Prostate gland (tissue), 2 donors: Measurements from ENCODE around the gene SLC45A3. TPM values are rescaled to one million over a fixed set of nuclear protein-coding genes. Genes with fewer than 3 reads are reported as not detected.
A peak's percentile ranks its signal among the peaks of the same experiment; 100 is the strongest.

Source experiments
- DNase-seq: peaks from one replicate; pipeline ENCODE4 v3.0.0-alpha.2; 2019; ENCODE audit warnings: low spot score
- H3K27ac ChIP-seq, 2 donors: fragments of 200-600 bp; sonication (generic); 2 replicates each; pipeline ENCODE4 v1.5.1; 2017 to 2019
- H3K27me3 ChIP-seq: fragments of 200-600 bp; sonication (generic); replicated peaks from 2 replicates; pipeline ENCODE4 v1.5.1; 2019; ENCODE audit not compliant: insufficient read depth
- H3K36me3 ChIP-seq, 2 donors: fragments of 200-600 bp; sonication (generic); 1 replicate in 1 of 2; 2 replicates in 1 of 2; pipeline versions ENCODE4 v1.5.1 to v1.8.1; 2017 to 2019
- H3K4me1 ChIP-seq: fragments of 200-600 bp; sonication (generic); replicated peaks from 2 replicates; pipeline ENCODE4 v1.5.1; 2019
- H3K4me3 ChIP-seq, 2 donors: fragments of 200-600 bp; sonication (generic); 2 replicates each; pipeline ENCODE4 v1.5.1; 2017 to 2019
- H3K9me3 ChIP-seq: fragments of 200-600 bp; sonication (generic); 2 replicates; pipeline ENCODE4 v1.5.1; 2017
- POLR2A ChIP-seq: fragments of 450-650 bp; IDR thresholded peaks from one replicate; pipeline ENCODE4 v1.6.1; 2016; ENCODE audit warnings: antibody characterized with exemption, mild to moderate bottlenecking
- POLR2AphosphoS5 ChIP-seq: sonication (generic); formaldehyde crosslinking; IDR thresholded peaks from one replicate; pipeline ENCODE4 v1.6.1; 2017; ENCODE audit warnings: antibody characterized with exemption
- WGBS: methylation state at CpG from one replicate; pipeline ENCODE4 v1.1.5; 2018; 5-methylcytosine and 5-hydroxymethylcytosine counted together
- intact Hi-C: fragments of 100-400 bp; cut with DNase I; formaldehyde crosslinking; loops from one replicate; pipeline ENCODE4 v1.14.2; 2022
- total RNA-seq, 2 donors: library from RNA; depleted of rRNA; stranded (reverse); fragments of >200 nt; gene quantifications; one replicate each; pipeline ENCODE4 v1.1.0, GENCODE V29; 2016
- TF ChIP-seq, protein P1 (sequence below), 4 experiments: fragments of 200-600 bp in 2 of 4; fragments of 450-650 bp in 2 of 4; sonication (generic) in 2 of 4; IDR thresholded peaks; 1 replicate in 3 of 4; 2 replicates in 1 of 4; pipeline ENCODE4 v1.5.1; 2016 to 2019; ENCODE audit warnings: antibody characterized with exemption in 4 of 4, mild to moderate bottlenecking in 2 of 4, moderate library complexity in 2 of 4

SLC45A3 gene
- total RNA-seq, 2 donors from 2014 or later = 505 to 1,326 TPM

GRCh38 chr1:205701420-205701819 lies 21.1 kb upstream of the SLC45A3 start:
- Histone ChIP-seq H3K4me1 (peaks cover 28% of the 10 kb centered on the region), H3K27ac (peak overlapping the region; percentile 57 to 76), H3K4me3 (no peak overlapping the region), H3K9me3 (no peaks in the 10 kb centered on the region), H3K36me3 (no peaks in the 10 kb centered on the region), H3K27me3 (no peaks in the 10 kb centered on the region)
- 49% methylated on average over 2 of the region's 2 CpGs for WGBS
- no peak for DNase-seq
- TF ChIP-seq POLR2AphosphoS5 (no peak), POLR2A (no peak)
- TF ChIP-seq, protein P1, sequence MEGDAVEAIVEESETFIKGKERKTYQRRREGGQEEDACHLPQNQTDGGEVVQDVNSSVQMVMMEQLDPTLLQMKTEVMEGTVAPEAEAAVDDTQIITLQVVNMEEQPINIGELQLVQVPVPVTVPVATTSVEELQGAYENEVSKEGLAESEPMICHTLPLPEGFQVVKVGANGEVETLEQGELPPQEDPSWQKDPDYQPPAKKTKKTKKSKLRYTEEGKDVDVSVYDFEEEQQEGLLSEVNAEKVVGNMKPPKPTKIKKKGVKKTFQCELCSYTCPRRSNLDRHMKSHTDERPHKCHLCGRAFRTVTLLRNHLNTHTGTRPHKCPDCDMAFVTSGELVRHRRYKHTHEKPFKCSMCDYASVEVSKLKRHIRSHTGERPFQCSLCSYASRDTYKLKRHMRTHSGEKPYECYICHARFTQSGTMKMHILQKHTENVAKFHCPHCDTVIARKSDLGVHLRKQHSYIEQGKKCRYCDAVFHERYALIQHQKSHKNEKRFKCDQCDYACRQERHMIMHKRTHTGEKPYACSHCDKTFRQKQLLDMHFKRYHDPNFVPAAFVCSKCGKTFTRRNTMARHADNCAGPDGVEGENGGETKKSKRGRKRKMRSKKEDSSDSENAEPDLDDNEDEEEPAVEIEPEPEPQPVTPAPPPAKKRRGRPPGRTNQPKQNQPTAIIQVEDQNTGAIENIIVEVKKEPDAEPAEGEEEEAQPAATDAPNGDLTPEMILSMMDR (IDR thresholded peaks at IDR 0.05) = no peak
- intact Hi-C loops = no loop called here

GRCh38 chr1:205700865-205701401 lies 20.6 kb upstream of the SLC45A3 start:
- Histone ChIP-seq H3K27me3 (no peaks in the 10 kb centered on the region), H3K4me3 (no peak overlapping the region), H3K36me3 (no peaks in the 10 kb centered on the region), H3K4me1 (peaks cover 28% of the 10 kb centered on the region), H3K27ac (peak overlapping the region; percentile 57 to 76), H3K9me3 (no peaks in the 10 kb centered on the region)
- no peak for DNase-seq
- intact Hi-C loops = no loop called here
- no peak for TF ChIP-seq POLR2AphosphoS5
- TF ChIP-seq, protein P1 (IDR thresholded peaks at IDR 0.05) = no peak
- no peak for TF ChIP-seq POLR2A
- WGBS = 38% methylated on average over 2 of the region's 2 CpGs

- peak overlapping the region in 1 of 2 donors; percentile 76 for H3K27ac ChIP-seq
- no peak overlapping the region for H3K4me3 ChIP-seq
- no peak for TF ChIP-seq POLR2AphosphoS5
- TF ChIP-seq, protein P1 (IDR thresholded peaks at IDR 0.05) = no peak
- TF ChIP-seq POLR2A = no peak
- no peak for DNase-seq
- H3K36me3 ChIP-seq = no peaks in the 10 kb centered on the region
- H3K4me1 ChIP-seq = peaks cover 28% of the 10 kb centered on the region
- H3K27me3 ChIP-seq = no peaks in the 10 kb centered on the region
- WGBS = 76% methylated on average over 4 of the region's 4 CpGs
- intact Hi-C loops = no loop called here
- no peaks in the 10 kb centered on the region for H3K9me3 ChIP-seq
Observed at GRCh38 chr1:205699416-205699815, 19.1 kb upstream of the SLC45A3 start.

GRCh38 chr1:205698921-205699320 lies 18.6 kb upstream of the SLC45A3 start:
- 58% methylated on average over 4 of the region's 4 CpGs for whole genome bisulfite sequencing
- no peaks in the 10 kb centered on the region for H3K27me3 ChIP-seq
- H3K9me3 ChIP-seq = no peaks in the 10 kb centered on the region
- intact Hi-C loops = no loop called here
- no peak overlapping the region for H3K4me3 ChIP-seq
- DNase-seq = peak; percentile 71
- H3K36me3 ChIP-seq = no peaks in the 10 kb centered on the region
- peak; percentile 91 for TF ChIP-seq POLR2AphosphoS5
- TF ChIP-seq POLR2A = no peak
- H3K4me1 ChIP-seq = peaks cover 28% of the 10 kb centered on the region
- peak overlapping the region; percentile 61 to 76 for H3K27ac ChIP-seq

DNA sequence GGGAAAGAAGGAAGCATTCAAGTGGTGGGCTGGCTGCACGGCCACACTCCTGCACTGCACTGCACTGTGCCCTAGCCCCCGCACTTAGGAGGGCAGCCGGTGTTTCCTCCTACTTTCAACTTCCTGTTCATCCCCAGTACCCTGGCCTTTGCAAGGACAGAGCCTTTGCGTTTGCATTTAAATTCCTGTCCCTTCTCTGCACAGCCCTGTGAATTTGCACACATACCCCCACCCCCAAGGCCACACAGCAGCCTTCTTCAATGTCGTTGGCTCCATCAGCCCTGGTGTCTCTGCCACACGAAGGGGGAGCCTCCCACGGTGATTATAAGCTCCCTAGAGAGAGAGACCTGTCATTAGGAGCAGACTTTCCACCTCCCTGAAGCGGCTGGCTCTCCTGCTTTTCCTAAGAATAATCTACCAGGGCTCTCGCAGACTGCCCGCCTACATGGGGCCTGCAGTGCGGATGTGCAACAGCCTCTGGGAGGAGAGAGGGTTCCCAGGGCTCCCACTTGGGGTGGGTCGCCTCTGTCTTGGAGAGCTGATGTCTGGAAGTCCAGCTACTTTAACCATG lies 13.2 kb upstream of the SLC45A3 start:
- H3K27me3 ChIP-seq = no peaks in the 10 kb centered on the region
- H3K9me3 ChIP-seq = no peaks in the 10 kb centered on the region
- H3K27ac ChIP-seq = no peak overlapping the region
- WGBS = 63% methylated on average over 12 of the region's 12 CpGs
- DNase-seq = no peak
- no peak overlapping the region for H3K4me3 ChIP-seq
- H3K36me3 ChIP-seq = no peaks in the 10 kb centered on the region
- TF ChIP-seq, protein P1 (IDR thresholded peaks at IDR 0.05) = no peak
- TF ChIP-seq POLR2AphosphoS5 (no peak), POLR2A (no peak)
- intact Hi-C loops = no loop called here
- peaks cover 8% of the 10 kb centered on the region for H3K4me1 ChIP-seq
